ENCODE measurements around the gene PGAP3. TPM values are rescaled to one million over a fixed set of nuclear protein-coding genes. Genes with fewer than 3 reads are reported as not detected.
"Not testable (repeated sequence)": the region's sequence is repeated elsewhere in the genome, so short reads cannot be mapped to it uniquely, and the experiment has no call there.

Gene PGAP3
- total and polyA plus RNA-seq, 5 donors, result 12.9 to 24.0 (median 14.7) TPM

GRCh38 chr17:39725923-39726322 lies 38.1 kb upstream of the PGAP3 start:
- intact Hi-C loops (cut with DNase I), result loop anchor here in 1 of 4 donors (10.0 kb wide), 1 partner anchor 61 kb away; the partner anchor contains the start of genes PNMT and TCAP
- H3K4me3 ChIP-seq (ENCODE audit: low read length); DNase-seq; H3K27me3 ChIP-seq (ENCODE audit: control insufficient read depth, insufficient read depth); H3K4me1 ChIP-seq (ENCODE audit: control insufficient read depth, insufficient read depth, low read length); H3K9me3 ChIP-seq (ENCODE audit: control insufficient read depth, low read length); H3K27ac ChIP-seq (ENCODE audit: low read length); ATAC-seq: not testable (repeated sequence)
- 94% methylated on average over 1 of the region's 1 CpG for WGBS

GRCh38 chr17:39724731-39725130 lies 36.9 kb upstream of the PGAP3 start:
- Histone ChIP-seq H3K27me3 (ENCODE audit: control insufficient read depth, insufficient read depth) (no peaks in the 10 kb centered on the region), H3K4me1 (ENCODE audit: control insufficient read depth, insufficient read depth, low read length) (peaks cover under 1% of the 10 kb centered on the region), H3K9me3 (ENCODE audit: control insufficient read depth, low read length) (no peaks in the 10 kb centered on the region), H3K27ac (ENCODE audit: low read length) (no peak overlapping the region), H3K4me3 (ENCODE audit: low read length) (no peak overlapping the region)
- DNase-seq (peak in 2 of 3 donors; percentile 53 to 62), ATAC-seq (no peak)
- intact Hi-C loops (cut with DNase I), result loop anchor here in 1 of 4 donors (10.0 kb wide), 1 partner anchor 60 kb away; the partner anchor contains the start of genes PNMT and TCAP
- 95% methylated on average over 13 of the region's 13 CpGs for WGBS

GRCh38 chr17:39722965-39723848 lies 35.4 kb upstream of the PGAP3 start:
- Histone ChIP-seq H3K27me3 (ENCODE audit: control insufficient read depth, insufficient read depth) (no peaks in the 10 kb centered on the region), H3K9me3 (ENCODE audit: control insufficient read depth, low read length) (no peaks in the 10 kb centered on the region), H3K27ac (ENCODE audit: low read length) (no peak overlapping the region), H3K4me3 (ENCODE audit: low read length) (no peak overlapping the region), H3K4me1 (ENCODE audit: control insufficient read depth, insufficient read depth, low read length) (no peaks in the 10 kb centered on the region)
- 78% methylated on average over 34 of the region's 34 CpGs for WGBS
- intact Hi-C loops (cut with DNase I), result loop anchor here in 1 of 4 donors (10.0 kb wide), 1 partner anchor 58 kb away; the partner anchor contains the start of genes PNMT and TCAP
- DNase-seq, result peak in 2 of 3 donors; percentile 58 to 60
- peak; percentile 7 to 24 for ATAC-seq

GRCh38 chr17:39722104-39722503 lies 34.2 kb upstream of the PGAP3 start:
- no peaks in the 10 kb centered on the region for H3K4me1 ChIP-seq (ENCODE audit: control insufficient read depth, insufficient read depth, low read length)
- ATAC-seq, result no peak
- WGBS, result 95% methylated on average over 6 of the region's 6 CpGs
- H3K27me3 ChIP-seq (ENCODE audit: control insufficient read depth, insufficient read depth), result no peaks in the 10 kb centered on the region
- H3K9me3 ChIP-seq (ENCODE audit: control insufficient read depth, low read length), result no peaks in the 10 kb centered on the region
- no peak overlapping the region for H3K4me3 ChIP-seq (ENCODE audit: low read length)
- H3K27ac ChIP-seq (ENCODE audit: low read length), result no peak overlapping the region
- peak in 1 of 3 donors; percentile 6 for DNase-seq
- intact Hi-C loops (cut with DNase I), result loop anchor here in 1 of 4 donors (10.0 kb wide), 1 partner anchor 57 kb away; the partner anchor contains the start of genes PNMT and TCAP

GRCh38 chr17:39719563-39720355 lies 31.9 kb upstream of the PGAP3 start:
- DNase-seq, result peak in 1 of 3 donors; percentile 19
- 84% methylated on average over 7 of the region's 7 CpGs for WGBS
- H3K9me3 ChIP-seq (ENCODE audit: control insufficient read depth, low read length), result no peaks in the 10 kb centered on the region
- no peak overlapping the region for H3K27ac ChIP-seq (ENCODE audit: low read length)
- no peak overlapping the region for H3K4me3 ChIP-seq (ENCODE audit: low read length)
- H3K4me1 ChIP-seq (ENCODE audit: control insufficient read depth, insufficient read depth, low read length), result no peaks in the 10 kb centered on the region
- H3K27me3 ChIP-seq (ENCODE audit: control insufficient read depth, insufficient read depth), result no peaks in the 10 kb centered on the region
- ATAC-seq, result no peak
- intact Hi-C loops (cut with DNase I), result loop anchor here in 1 of 4 donors (10.0 kb wide), 1 partner anchor 55 kb away; the partner anchor contains the start of genes PNMT and TCAP

GRCh38 chr17:39717660-39718059 lies 29.8 kb upstream of the PGAP3 start:
- Histone ChIP-seq H3K4me1 (ENCODE audit: control insufficient read depth, insufficient read depth, low read length) (no peaks in the 10 kb centered on the region), H3K27me3 (ENCODE audit: control insufficient read depth, insufficient read depth) (no peaks in the 10 kb centered on the region), H3K9me3 (ENCODE audit: control insufficient read depth, low read length) (no peaks in the 10 kb centered on the region), H3K4me3 (ENCODE audit: low read length) (no peak overlapping the region), H3K27ac (ENCODE audit: low read length) (no peak overlapping the region)
- ATAC-seq (no peak), DNase-seq (no peak)
- intact Hi-C loops (cut with DNase I), result no loop called here
- WGBS, result 67% methylated on average over 6 of the region's 6 CpGs

GRCh38 chr17:39716879-39717536 lies 29.2 kb upstream of the PGAP3 start:
- intact Hi-C loops (cut with DNase I), result no loop called here
- WGBS, result 77% methylated on average over 11 of the region's 11 CpGs
- H3K9me3 ChIP-seq (ENCODE audit: control insufficient read depth, low read length), result no peaks in the 10 kb centered on the region
- no peak overlapping the region for H3K27ac ChIP-seq (ENCODE audit: low read length)
- no peaks in the 10 kb centered on the region for H3K27me3 ChIP-seq (ENCODE audit: control insufficient read depth, insufficient read depth)
- H3K4me1 ChIP-seq (ENCODE audit: control insufficient read depth, insufficient read depth, low read length), result no peaks in the 10 kb centered on the region
- no peak overlapping the region for H3K4me3 ChIP-seq (ENCODE audit: low read length)
- ATAC-seq, result peak; percentile 24 to 30
- peak in 1 of 3 donors; percentile 46 for DNase-seq

- Histone ChIP-seq H3K9me3 (ENCODE audit: control insufficient read depth, low read length) (no peaks in the 10 kb centered on the region), H3K27ac (ENCODE audit: low read length) (peak overlapping the region; percentile 31), H3K4me1 (ENCODE audit: control insufficient read depth, insufficient read depth, low read length) (no peaks in the 10 kb centered on the region), H3K27me3 (ENCODE audit: control insufficient read depth, insufficient read depth) (no peaks in the 10 kb centered on the region), H3K4me3 (ENCODE audit: low read length) (no peak overlapping the region)
- intact Hi-C loops (cut with DNase I), result no loop called here
- ATAC-seq (peak; percentile 31 to 57), DNase-seq (peak in 1 of 3 donors; percentile 67)
- WGBS, result 76% methylated on average over 15 of the region's 15 CpGs
Observed at GRCh38 chr17:39716073-39716818, 28.4 kb upstream of the PGAP3 start.

GRCh38 chr17:39715375-39716072 lies 27.7 kb upstream of the PGAP3 start:
- WGBS, result 87% methylated on average over 18 of the region's 18 CpGs
- Histone ChIP-seq H3K4me3 (ENCODE audit: low read length) (no peak overlapping the region), H3K27me3 (ENCODE audit: control insufficient read depth, insufficient read depth) (no peaks in the 10 kb centered on the region), H3K9me3 (ENCODE audit: control insufficient read depth, low read length) (no peaks in the 10 kb centered on the region), H3K4me1 (ENCODE audit: control insufficient read depth, insufficient read depth, low read length) (no peaks in the 10 kb centered on the region), H3K27ac (ENCODE audit: low read length) (no peak overlapping the region)
- ATAC-seq, result peak in 1 of 2 donors; percentile 9
- intact Hi-C loops (cut with DNase I), result no loop called here
- DNase-seq, result no peak

All from right cardiac atrium (tissue), 5 donors.